CD4-positive, alpha-beta T cell treated with Interleukin-17A for 1 hour (primary cell): ENCODE data around the gene SLC39A9.
"Not testable (repeated sequence)": the region's sequence is repeated elsewhere in the genome, so short reads cannot be mapped to it uniquely, and the experiment has no call there.

ENCODE experiments used
- DNase-seq: peaks from one replicate; pipeline ENCODE4 v3.0.0-alpha.2; 2020

Gene SLC39A9

DNA sequence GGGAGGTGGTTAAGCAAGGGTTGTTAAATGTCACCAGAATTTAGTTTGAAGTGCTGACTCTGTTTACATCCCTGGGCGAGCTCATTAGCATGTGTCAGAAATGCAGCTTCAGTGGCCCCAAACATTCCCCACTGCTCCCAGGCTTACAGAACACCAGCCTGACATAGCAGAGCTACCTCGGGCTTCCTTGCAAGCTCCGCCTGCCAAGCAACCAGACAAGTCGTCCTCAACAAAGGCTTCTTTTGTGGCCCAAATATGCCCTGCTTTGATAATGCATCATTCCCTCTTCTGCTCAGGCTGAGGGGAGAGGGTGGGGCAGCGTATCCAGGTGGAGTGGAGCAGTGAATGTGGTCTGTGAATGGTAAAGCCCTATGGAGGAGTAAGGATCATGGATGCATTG, 28.4 kb upstream of the SLC39A9 start:
- no peak for DNase-seq

DNA sequence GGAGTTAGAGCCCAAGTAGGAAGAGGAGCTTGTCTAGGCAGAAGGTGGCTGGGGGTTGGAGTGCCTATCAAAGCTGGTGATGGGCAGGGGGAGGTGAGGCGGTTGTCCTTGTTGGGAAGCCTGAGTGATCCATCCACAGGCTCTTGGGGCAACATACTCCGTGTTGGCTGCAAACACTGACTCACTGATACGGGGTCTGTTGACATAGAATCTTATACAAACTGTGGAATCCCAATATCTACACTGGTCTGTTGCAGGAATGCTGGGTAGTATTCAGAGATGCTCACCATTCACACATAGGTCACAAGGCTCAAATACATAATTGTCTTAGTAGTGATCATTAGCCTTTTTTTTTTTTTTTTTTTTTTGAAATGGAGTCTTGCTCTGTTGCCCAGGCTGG, 26.3 kb upstream of the SLC39A9 start:
- no peak for DNase-seq

DNA sequence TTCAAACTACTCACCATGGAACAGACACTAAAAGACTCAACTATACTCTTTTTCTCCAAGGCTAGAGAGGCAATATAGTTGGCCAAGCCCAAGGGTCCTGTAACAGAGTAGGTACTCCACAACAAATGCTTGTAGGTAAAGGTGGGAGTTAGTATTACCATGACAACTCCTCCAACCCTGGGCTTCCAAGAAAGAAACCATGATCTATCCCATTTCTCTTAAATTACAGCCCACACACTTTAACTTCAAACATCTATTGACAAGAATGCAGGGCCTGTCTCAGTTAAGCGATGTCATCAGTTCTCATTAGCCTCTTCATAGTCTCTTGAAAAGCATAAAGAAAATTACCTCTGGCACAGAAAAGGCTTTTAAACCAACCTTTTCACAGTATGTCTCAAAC, 25.4 kb upstream of the SLC39A9 start:
- DNase-seq = no peak

DNA sequence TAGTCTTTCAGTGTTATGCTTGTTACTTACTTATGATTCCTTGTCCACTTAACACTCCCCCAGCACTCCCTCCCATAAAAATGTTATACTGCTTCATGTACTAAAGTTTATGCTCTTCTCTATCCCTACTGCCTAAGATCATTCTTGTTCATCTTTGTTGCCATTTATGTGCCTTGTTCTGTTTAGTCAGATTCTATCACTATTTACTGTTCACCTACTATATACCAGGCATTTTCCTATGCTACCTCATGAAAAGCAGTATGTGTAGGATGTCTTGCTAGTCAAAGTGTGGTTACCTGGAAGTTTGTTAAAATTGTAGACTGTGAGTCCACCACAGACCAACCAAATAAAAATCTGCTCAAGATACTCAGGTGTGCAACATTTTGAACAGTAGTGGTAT, 24.3 kb upstream of the SLC39A9 start:
- DNase-seq = no peak

GRCh38 chr14:69375182-69375581, 23.3 kb upstream of the SLC39A9 start:
- DNase-seq = no peak

GRCh38 chr14:69375722-69376121, 22.8 kb upstream of the SLC39A9 start:
- DNase-seq = no peak

DNA sequence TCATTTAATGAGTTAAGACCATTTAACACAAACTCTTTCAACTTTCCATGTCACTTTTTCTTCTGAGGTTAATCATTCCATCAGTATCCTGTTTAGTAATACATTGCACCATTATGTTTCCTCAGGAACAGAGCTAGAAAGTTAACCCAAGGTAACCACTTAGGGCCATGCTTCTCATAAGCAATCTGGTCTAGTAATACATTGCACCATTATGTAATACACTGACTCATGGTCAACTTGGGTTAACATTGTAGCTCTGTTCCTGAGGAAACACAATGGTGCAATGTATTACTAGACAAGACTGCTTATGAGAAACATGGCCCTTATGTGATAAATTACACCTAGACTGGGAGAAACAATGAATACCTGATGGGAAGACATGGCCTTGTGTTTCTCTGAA, 22.1 kb upstream of the SLC39A9 start:
- DNase-seq = no peak

DNA sequence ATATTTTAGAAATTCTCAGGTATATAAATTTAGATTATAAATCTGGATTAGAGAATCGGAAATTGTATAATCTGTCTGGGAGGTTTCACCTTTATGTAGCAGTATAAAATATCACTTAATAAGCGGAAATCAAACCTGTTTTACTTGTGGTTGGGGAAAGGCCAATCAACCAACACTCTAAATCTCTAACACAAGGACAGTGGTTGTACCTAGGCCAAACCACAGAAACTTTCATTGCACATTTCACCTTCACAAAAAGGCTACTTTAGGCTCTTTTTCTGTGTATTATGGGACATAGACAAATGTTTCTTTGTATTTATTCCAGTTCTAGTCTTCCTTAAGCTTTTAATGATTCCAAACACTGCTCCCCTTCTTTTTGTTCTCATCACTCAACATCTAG, 20.2 kb upstream of the SLC39A9 start:
- no peak for DNase-seq

DNA sequence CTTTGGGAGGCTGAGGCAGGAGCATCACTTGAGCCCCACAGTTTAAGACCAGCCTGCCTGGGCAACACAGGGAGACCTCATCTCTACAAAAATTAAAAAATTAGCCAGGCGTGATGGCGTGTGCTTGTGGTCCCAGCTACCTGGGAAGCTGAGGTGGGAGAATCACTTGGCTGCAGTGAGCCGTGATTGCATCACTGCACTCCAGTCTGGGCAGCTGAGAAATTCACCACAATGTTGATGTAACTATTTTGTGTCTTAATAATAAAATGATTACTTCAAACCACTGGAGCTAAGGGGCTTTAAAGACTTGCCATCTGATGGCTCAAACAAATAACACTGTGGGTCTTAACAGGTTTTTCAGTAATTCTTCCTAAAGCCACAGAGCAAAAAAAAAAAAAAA, 11.2 kb upstream of the SLC39A9 start:
- no peak for DNase-seq

GRCh38 chr14:69391400-69391799, 7.1 kb upstream of the SLC39A9 start:
- not testable (repeated sequence) for DNase-seq

DNA sequence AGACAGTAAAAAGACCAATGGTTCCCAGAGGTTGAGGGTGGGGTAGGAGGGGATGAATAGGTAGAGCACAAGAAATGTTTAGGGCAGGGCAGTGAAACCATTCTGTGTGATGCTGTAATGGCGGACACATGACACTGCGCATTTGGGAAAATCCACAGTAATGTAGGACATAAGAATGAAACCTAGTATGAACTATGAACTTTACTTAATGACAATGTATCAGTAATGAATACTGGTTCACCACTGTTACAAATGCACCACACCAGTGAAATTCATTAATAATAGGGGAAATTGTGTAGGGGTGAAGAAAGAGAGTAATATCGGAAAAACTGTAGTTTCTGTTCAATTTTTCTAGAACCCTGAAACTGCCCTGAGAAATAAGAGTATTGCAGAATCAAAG, 6.0 kb upstream of the SLC39A9 start:
- DNase-seq = no peak

- no peak for DNase-seq
Measured at GRCh38 chr14:69395929-69396328, 2.6 kb upstream of the SLC39A9 start.

DNA sequence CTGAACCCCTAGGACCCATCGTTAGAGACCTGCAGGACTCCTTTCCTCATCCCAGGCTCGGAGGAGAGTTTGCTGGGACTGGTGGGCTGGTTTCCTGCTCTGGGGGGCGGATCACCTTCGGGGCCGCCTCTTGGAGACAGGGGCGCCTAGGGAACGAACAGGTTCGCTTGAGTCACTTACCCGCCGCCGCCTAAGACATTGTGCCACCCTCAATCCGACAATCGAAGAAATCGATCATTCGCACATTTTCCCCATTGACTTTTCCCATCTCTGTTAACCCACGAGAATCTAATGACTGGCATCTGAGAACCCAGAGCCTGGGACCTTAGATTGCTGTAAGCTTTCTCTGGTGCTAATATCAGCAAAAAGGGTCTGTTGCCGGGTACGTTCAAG, 322 bp downstream of the SLC39A9 start:
- DNase-seq = no peak

DNA sequence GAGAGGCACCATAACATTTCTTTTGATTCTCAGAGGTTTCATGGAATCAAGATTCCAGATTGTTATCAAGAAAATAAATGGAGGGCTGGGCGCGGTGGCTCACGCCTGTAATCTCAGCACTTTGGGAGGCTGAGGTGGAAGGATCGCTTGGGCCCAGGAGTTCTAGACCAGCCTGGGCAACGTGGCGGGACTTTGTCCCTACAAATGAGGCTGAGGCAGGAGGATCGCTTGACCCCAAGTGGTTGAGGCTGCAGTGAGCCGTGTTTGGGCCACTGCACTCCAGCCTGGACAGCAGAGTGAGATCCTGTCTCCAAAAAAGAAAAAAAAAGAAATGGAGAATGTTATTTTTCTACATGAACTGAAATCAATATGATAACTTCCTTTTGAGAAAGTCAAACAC, 1.3 kb downstream of the SLC39A9 start:
- no peak for DNase-seq

DNA sequence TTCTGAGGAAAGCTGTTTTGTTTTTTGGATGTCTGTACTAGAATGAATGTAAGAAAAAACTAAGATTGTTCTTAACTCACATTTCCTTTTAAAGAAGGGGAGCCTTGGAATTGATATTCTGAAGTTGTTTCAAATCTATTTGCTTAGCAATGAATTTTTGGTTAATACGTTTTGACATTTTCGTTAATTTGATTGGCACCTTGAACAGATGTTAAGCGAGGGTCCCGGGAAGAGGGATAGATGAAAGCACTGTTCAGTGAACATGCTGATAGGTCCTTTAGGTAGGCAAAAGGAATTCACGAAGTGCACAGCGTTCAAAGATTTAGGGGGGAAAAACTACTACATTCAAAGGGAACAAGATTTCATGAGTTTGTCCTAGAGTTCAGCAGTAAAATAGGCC, 1.7 kb downstream of the SLC39A9 start:
- no peak for DNase-seq

GRCh38 chr14:69401841-69402240, 3.3 kb downstream of the SLC39A9 start:
- DNase-seq = no peak

DNA sequence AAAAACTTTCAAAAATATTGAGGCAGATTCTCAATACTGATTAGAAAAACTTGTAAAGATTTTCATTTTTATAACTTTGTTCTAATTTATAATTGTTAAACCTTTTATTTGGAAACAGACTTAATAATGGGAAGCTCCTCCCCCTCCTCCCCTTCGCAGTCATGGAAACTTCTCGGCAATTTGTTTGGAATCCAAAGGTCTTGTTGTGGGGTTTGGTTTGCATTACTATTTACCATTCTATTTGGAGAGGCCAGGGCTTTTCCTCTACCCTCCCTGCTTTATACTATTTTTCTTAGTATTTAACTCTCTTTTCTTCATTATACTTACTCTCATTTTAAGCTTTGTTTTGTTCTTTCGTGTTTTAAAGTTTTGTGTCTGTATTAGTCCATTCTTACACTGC, 6.0 kb downstream of the SLC39A9 start:
- DNase-seq = no peak

- DNase-seq = no peak
Measured at GRCh38 chr14:69404883-69405282, 6.4 kb downstream of the SLC39A9 start.

DNA sequence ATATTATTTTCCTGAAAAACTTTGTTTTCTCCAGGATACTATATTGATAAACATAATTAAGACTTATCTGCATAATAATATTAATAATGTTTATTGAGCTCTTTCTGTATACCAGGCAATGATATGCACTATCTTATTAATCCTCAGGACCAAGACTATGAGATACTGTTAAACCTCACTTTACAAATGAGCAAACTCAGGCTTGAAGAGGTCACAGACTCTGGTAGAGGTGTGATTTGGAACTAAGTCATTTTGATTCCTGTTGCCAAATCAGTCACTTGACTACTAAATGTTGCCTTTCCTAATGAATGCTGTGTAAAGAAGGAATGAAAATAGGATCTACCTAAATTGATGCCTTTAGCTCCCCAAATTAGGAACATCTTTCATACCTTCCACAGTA, 7.3 kb downstream of the SLC39A9 start:
- DNase-seq = no peak

DNA sequence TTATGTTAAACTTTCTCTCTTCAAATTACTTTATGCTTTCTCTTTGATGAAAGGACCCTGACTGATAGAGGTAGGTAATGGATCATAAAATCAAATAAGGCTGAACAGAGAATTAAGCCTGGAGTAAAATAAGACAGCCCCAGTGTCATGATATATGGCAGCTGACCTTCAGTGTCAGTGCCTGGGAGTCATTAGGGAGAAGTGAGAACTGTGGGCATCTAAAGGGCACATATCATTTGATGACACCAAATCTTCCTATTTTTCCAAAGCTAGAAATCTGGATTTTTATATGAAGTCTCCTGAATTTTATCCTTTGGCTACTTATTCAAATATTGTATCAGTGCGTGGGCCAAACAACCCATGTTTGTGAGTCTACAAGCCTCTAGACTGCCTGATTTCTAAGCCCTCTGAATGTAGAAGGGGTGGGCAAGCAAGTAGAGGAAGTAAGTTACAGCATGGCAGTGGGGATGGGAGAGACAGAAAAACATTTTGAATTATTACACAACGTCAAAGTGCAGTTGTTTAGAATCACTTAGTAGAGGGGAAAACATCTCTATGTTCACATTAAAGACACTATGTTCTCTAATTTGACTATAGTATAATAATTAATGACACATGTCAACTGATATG, 10.0 kb downstream of the SLC39A9 start:
- no peak for DNase-seq

DNA sequence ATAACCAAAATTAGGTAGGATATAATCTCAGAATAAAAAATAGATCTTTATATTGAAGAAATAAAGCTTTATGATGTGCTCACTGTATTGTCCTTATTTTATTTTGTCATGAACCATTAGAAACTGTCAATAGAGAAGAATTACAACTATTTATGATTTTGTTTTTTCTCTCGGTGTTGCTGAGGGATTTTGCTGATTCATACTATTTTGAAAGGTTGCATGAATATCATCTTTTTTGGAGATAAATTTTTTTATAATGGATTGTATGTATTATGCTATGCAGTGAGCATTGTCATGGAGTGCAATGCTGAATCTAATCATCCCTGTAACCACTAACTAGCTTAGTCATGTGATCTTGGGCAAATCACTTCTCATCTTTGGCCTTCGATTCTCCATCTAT, 15.0 kb downstream of the SLC39A9 start:
- DNase-seq = no peak

DNA sequence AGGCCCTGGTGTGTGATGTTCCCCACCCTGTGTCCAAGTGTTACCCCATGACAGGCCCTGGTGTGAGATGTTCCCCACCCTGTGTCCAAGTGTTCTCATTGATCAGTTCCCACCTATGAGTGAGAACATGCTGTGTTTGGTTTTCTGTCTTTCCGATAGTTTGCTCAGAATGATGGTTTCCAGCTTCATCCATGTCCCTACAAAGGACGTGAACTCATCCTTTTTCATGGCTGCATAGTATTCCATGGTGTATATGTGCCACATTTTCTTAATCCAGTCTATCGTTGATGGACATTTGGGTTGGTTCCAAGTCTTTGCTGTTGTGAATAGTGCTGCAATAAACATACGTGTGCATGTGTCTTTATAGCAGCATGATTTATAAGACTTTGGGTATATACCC, 17.6 kb downstream of the SLC39A9 start:
- not testable (repeated sequence) for DNase-seq

- no peak for DNase-seq
Measured at GRCh38 chr14:69423279-69423678, 24.8 kb downstream of the SLC39A9 start.

GRCh38 chr14:69424149-69424923, 25.8 kb downstream of the SLC39A9 start:
- DNase-seq = no peak

GRCh38 chr14:69427596-69427995, 29.1 kb downstream of the SLC39A9 start:
- no peak for DNase-seq
